CD4-positive, alpha-beta T cell treated with Interleukin-12 subunit alpha and Interleukin-12 subunit beta, for 1 hour (primary cell): Measurements from ENCODE around the gene C17orf107.

Experiments used
- DNase-seq: peaks from one replicate; pipeline ENCODE4 v3.0.0-alpha.2; 2020

The C17orf107 gene

GRCh38 chr17:4950746-4951204, 51.4 kb downstream of the C17orf107 start, which contains the start of gene ENO3:
Gene ENO3 (plus strand): TSS chr17:4951119. CDS start chr17:4951830, 711 bp downstream.
- no peak for DNase-seq

GRCh38 chr17:4951486-4951885, 52.1 kb downstream of the C17orf107 start:
- DNase-seq, result no peak
